Stimulated activated CD4-positive, alpha-beta T cell treated with anti-CD3 and anti-CD28 coated beads, Interleukin-15, amount 100 ng/mL, for 48 hours (primary cell): ENCODE results near the gene SNW1.
"Not testable (repeated sequence)": the region's sequence is repeated elsewhere in the genome, so short reads cannot be mapped to it uniquely, and the experiment has no call there.

ENCODE experiments used
- DNase-seq, 2 donors: peaks; one replicate each; pipeline ENCODE4 v3.0.0-alpha.2; 2020; ENCODE audit warnings: low read depth in 2 of 2

SNW1 gene

GRCh38 chr14:77760381-77761204 is at the start of gene SNW1:
Gene SNW1, minus strand, starts transcription at chr14:77761156. Its CDS starts 29 bp downstream, at chr14:77761127.
- DNase-seq = peak; percentile 88

- no peak for DNase-seq
These were observed 48.1 kb upstream of the SNW1 start for GRCh38 chr14:77809011-77809410.

GRCh38 chr14:77808250-77808649 is 47.3 kb upstream of the SNW1 start:
- no peak for DNase-seq

GRCh38 chr14:77805706-77806105 is 44.8 kb upstream of the SNW1 start:
- DNase-seq = no peak

GRCh38 chr14:77804592-77804991 is 43.6 kb upstream of the SNW1 start:
- peak in 1 of 2 donors; percentile 26 for DNase-seq

- no peak for DNase-seq
These were observed 39.9 kb upstream of the SNW1 start for GRCh38 chr14:77800814-77801213.

- peak; percentile 74 to 85 for DNase-seq
These were observed 39.1 kb upstream of the SNW1 start, which contains the start of gene ADCK1 for GRCh38 chr14:77799863-77800730. Gene ADCK1, plus strand, starts transcription at chr14:77800109. Its CDS starts 18,870 bp downstream, at chr14:77818979.

- not testable (repeated sequence) for DNase-seq
These were observed 38.5 kb upstream of the SNW1 start for GRCh38 chr14:77799456-77799855.

GRCh38 chr14:77794357-77794756 is 33.4 kb upstream of the SNW1 start:
- DNase-seq = no peak

GRCh38 chr14:77793255-77793654 is 32.3 kb upstream of the SNW1 start:
- not testable (repeated sequence) for DNase-seq

GRCh38 chr14:77791225-77791600 is 30.3 kb upstream of the SNW1 start:
- no peak for DNase-seq

- DNase-seq = no peak
These were observed 29.7 kb upstream of the SNW1 start for GRCh38 chr14:77790566-77791224.

GRCh38 chr14:77786148-77786547 is 25.2 kb upstream of the SNW1 start:
- no peak for DNase-seq

- no peak for DNase-seq
These were observed 21.2 kb upstream of the SNW1 start for GRCh38 chr14:77782202-77782601.

GRCh38 chr14:77773966-77774365 is 13.0 kb upstream of the SNW1 start:
- DNase-seq = not testable (repeated sequence)

GRCh38 chr14:77768442-77769069 is 7.6 kb upstream of the SNW1 start:
- not testable (repeated sequence) for DNase-seq

- no peak for DNase-seq
These were observed 3.0 kb upstream of the SNW1 start for GRCh38 chr14:77763978-77764377.

GRCh38 chr14:77763316-77763715 is 2.4 kb upstream of the SNW1 start:
- no peak for DNase-seq

GRCh38 chr14:77761205-77761931 is 412 bp upstream of the SNW1 start:
- no peak for DNase-seq

- no peak for DNase-seq
These were observed 8.0 kb downstream of the SNW1 start for GRCh38 chr14:77752799-77753516.
